K562 (cell line): ENCODE data around the gene TULP4. TPM values are rescaled to one million over a fixed set of nuclear protein-coding genes. Genes with fewer than 3 reads are reported as not detected.
A peak's percentile ranks its signal among the peaks of the same experiment; 100 is the strongest.

Source experiments
- CBX2 ChIP-seq: fragments of 200-600 bp; sonication (generic); IDR thresholded peaks from one replicate; pipeline ENCODE4 v1.6.1; 2012; ENCODE audit warnings: mild to moderate bottlenecking, low read length, inconsistent platforms; ENCODE audit not compliant: insufficient read depth, poor library complexity, severe bottlenecking
- CHD7 ChIP-seq: fragments of 200-600 bp; sonication (generic); IDR thresholded peaks from one replicate; pipeline ENCODE4 v1.6.1; 2012; ENCODE audit warnings: mild to moderate bottlenecking, low read depth, low read length, inconsistent platforms
- ETV6 ChIP-seq, 3 experiments: fragments of 150-350 bp in 1 of 3; sonication (generic) in 1 of 3; formaldehyde crosslinking in 1 of 3; IDR thresholded peaks; 2 replicates each; pipeline versions ENCODE4 v1.6.1 to v1.8.0; 2014 to 2022; ENCODE audit warnings: borderline replicate concordance in 2 of 3, low read depth in 2 of 3, antibody characterized with exemption in 1 of 3, low read length in 1 of 3, mild to moderate bottlenecking in 1 of 3, missing genetic modification reagents in 1 of 3
- HOMEZ ChIP-seq: fragments of 250-450 bp; sonication (Bioruptor Pico); IDR thresholded peaks from 2 replicates; pipeline ENCODE4 v1.4.0; 2020; ENCODE audit warnings: mild to moderate bottlenecking, moderate library complexity
- MEIS2 ChIP-seq: fragments of 450-650 bp; IDR thresholded peaks from 2 replicates; pipeline ENCODE4 v1.6.1; 2014; ENCODE audit warnings: mild to moderate bottlenecking; ENCODE audit not compliant: partially characterized antibody
- MIER1 ChIP-seq: fragments of 450-650 bp; IDR thresholded peaks from 2 replicates; pipeline ENCODE4 v1.6.1; 2016; ENCODE audit warnings: antibody characterized with exemption, mild to moderate bottlenecking, low read depth
- POLR2G ChIP-seq: fragments of 200-400 bp; formaldehyde crosslinking; IDR thresholded peaks from 2 replicates; pipeline ENCODE4 v1.6.1; 2017; ENCODE audit warnings: low read depth, mild to moderate bottlenecking, antibody characterized with exemption, low read length, moderate library complexity
- SIN3A ChIP-seq, 2 experiments: fragments of 150-350 bp in 1 of 2; IDR thresholded peaks; 2 replicates each; pipeline ENCODE4 v1.6.1; 2011 to 2016; ENCODE audit warnings: borderline replicate concordance in 2 of 2, low read depth in 2 of 2, low read length in 2 of 2, mild to moderate bottlenecking in 2 of 2, moderate library complexity in 2 of 2; ENCODE audit not compliant: control insufficient read depth in 1 of 2
- TAF1 ChIP-seq: IDR thresholded peaks from 2 replicates; pipeline ENCODE4 v1.6.1; 2011; ENCODE audit warnings: mild to moderate bottlenecking, low read length, moderate library complexity; ENCODE audit not compliant: insufficient read depth, control insufficient read depth, severe bottlenecking; ENCODE audit errors: extremely low read depth
- ZFP1 ChIP-seq: fragments of 450-650 bp; formaldehyde crosslinking; IDR thresholded peaks from 2 replicates; pipeline ENCODE4 v1.4.0; 2020; ENCODE audit warnings: mild to moderate bottlenecking, mixed read lengths
- ZKSCAN8 ChIP-seq: fragments of 200-800 bp; sonication (Bioruptor generic); IDR thresholded peaks from 2 replicates; pipeline ENCODE4 v1.6.1; 2016; ENCODE audit warnings: missing genetic modification characterization, missing compliant biosample characterization
- ZNF668 ChIP-seq: fragments of 250-450 bp; sonication (Bioruptor Pico); IDR thresholded peaks from 2 replicates; pipeline ENCODE4 v1.8.0; 2022; ENCODE audit warnings: mild to moderate bottlenecking, inconsistent platforms
- polyA plus RNA-seq, 8 experiments: library from polyadenylated mRNA; depleted of rRNA in 4 of 8; stranded (reverse) in 5 of 8; unstranded in 3 of 8; fragments of >200 nt; fragmentation: Nextera tagmentation in 2 of 8; fragmentation: Illumina TruSeq in 1 of 8; extraction: Ambion mirVana in 2 of 8; extraction: Trizol in 1 of 8; gene quantifications; 2 replicates each; pipeline versions ENCODE4 v1.2.1 to v1.2.3, GENCODE V29; 2011 to 2014; ENCODE audit warnings: inconsistent platforms in 1 of 8, missing spikeins in 1 of 8
- total RNA-seq, 7 experiments: library from RNA; depleted of rRNA in 6 of 7; stranded (reverse); fragments of >200 nt in 6 of 7; fragmentation: Illumina TruSeq in 2 of 7; extraction: Trizol in 2 of 7; gene quantifications; 2 replicates each; pipeline versions ENCODE4 v1.2.1 to v1.2.3, GENCODE V29; 2011 to 2021; ENCODE audit warnings: low replicate concordance in 1 of 7
- TF ChIP-seq, protein P1 (sequence below): fragments of 450-650 bp; formaldehyde crosslinking; IDR thresholded peaks from 2 replicates; pipeline ENCODE4 v1.4.0; 2022; ENCODE audit warnings: mild to moderate bottlenecking, moderate library complexity

TULP4 gene
- total and polyA plus RNA-seq, 9 of the 15 experiments (the other 6 are each of a cell fraction or from before 2014, with no cell fraction given) = 1.2 to 50.4 (median 11.0) TPM

GRCh38 chr6:158366363-158366762 lies 54.1 kb downstream of the TULP4 start (continued):
- TF ChIP-seq MIER1 = no peak
- TF ChIP-seq TAF1 = peak; percentile 23
- TF ChIP-seq ZKSCAN8 (CRISPR knock-in tag) = peak; percentile 55; the same call in 1 of the 2 replicates
- TF ChIP-seq, protein P1, sequence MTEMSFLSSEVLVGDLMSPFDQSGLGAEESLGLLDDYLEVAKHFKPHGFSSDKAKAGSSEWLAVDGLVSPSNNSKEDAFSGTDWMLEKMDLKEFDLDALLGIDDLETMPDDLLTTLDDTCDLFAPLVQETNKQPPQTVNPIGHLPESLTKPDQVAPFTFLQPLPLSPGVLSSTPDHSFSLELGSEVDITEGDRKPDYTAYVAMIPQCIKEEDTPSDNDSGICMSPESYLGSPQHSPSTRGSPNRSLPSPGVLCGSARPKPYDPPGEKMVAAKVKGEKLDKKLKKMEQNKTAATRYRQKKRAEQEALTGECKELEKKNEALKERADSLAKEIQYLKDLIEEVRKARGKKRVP (CRISPR knock-in tag) = peak; percentile 52; the same call in 1 of the 2 replicates
- no peak for TF ChIP-seq ZNF668 (CRISPR knock-in tag)
- TF ChIP-seq ZFP1 (CRISPR knock-in tag) = no peak
- no peak for TF ChIP-seq ETV6 (IDR thresholded peaks at IDR 0.05; ENCODE audit: borderline replicate concordance in 1 of 2, low read depth in 2 of 2, low read length in 1 of 2)
- TF ChIP-seq ETV6 (CRISPR knock-in tag; IDR thresholded peaks at IDR 0.05; ENCODE audit: borderline replicate concordance) = no peak
- TF ChIP-seq MEIS2 = no peak
- TF ChIP-seq POLR2G = no peak
- TF ChIP-seq HOMEZ = no peak
- TF ChIP-seq CBX2 = no peak
- TF ChIP-seq CHD7 = no peak
- TF ChIP-seq SIN3A (IDR thresholded peaks at IDR 0.05; ENCODE audit: borderline replicate concordance in 2 of 2, control insufficient read depth in 1 of 2, low read depth in 2 of 2, low read length in 2 of 2) = no peak
